B cell (primary cell): ENCODE measurements around the gene IRF7.

ENCODE experiments used
- CTCF ChIP-seq: fragments of 200-600 bp; IDR thresholded peaks from one replicate; pipeline ENCODE4 v1.8.0; 2022; ENCODE audit warnings: antibody characterized with exemption, mild to moderate bottlenecking
- EZH2 ChIP-seq: IDR thresholded peaks from 2 replicates; pipeline ENCODE4 v1.6.1; 2012; ENCODE audit warnings: borderline replicate concordance, low read depth, mild to moderate bottlenecking, moderate library complexity, low read length; ENCODE audit not compliant: insufficient read depth, poor library complexity, severe bottlenecking

GRCh38 chr11:643366-643765, 27.6 kb upstream of the IRF7 start:
- TF ChIP-seq CTCF (no peak), EZH2 (no peak)
